GM18499 (cell line): ENCODE data around the gene IL6ST.
"Not testable (repeated sequence)": the region's sequence is repeated elsewhere in the genome, so short reads cannot be mapped to it uniquely, and the experiment has no call there.

Source experiments
- ATAC-seq: cut with Tn5 transposase; IDR thresholded peaks from one replicate; pipeline ENCODE4 v1.9.1; 2021; ENCODE audit warnings: moderate number of reproducible peaks; ENCODE audit not compliant: insufficient read depth, unreplicated experiment

IL6ST gene

GRCh38 chr5:55973296-55973695 lies 21.5 kb downstream of the IL6ST start:
- ATAC-seq, result no peak

DNA sequence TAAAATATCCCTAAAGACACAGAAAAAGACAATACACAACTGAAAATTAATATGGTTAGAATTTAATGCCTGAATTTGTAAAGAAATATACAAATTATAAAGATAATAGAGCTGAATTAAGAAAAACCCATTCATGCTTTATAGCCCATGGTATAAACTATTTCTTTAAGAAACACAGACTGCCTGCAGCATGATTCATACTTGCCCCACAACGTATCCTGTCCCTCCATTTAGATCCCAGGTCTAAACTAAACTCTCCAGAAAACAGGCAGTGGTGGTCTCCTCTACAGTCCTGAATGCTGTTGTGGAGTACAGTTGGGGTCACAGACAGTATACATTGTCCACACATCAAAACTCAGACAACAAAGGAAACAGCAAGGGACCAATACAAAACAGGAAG lies 24.8 kb downstream of the IL6ST start:
- ATAC-seq, result no peak

DNA sequence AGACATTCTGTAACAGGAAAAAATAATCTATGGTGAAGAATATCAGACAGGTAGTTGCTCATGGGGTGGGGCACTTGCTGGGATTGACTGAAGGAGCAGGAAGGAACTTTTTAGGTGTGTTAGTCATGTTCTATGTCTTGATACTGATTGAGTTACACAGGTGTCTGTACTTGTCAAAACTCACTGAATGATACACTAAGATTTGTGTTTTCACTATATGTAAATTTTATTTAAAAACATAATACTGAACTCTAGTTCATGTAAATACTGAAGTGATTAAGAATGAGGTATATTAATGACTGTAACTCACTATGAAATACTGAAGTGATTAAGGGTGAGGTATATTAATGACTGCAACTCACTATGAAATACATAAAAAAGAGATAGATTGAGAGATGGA lies 28.5 kb downstream of the IL6ST start:
- ATAC-seq, result no peak

GRCh38 chr5:55965525-55965924 lies 29.2 kb downstream of the IL6ST start:
- ATAC-seq, result no peak

DNA sequence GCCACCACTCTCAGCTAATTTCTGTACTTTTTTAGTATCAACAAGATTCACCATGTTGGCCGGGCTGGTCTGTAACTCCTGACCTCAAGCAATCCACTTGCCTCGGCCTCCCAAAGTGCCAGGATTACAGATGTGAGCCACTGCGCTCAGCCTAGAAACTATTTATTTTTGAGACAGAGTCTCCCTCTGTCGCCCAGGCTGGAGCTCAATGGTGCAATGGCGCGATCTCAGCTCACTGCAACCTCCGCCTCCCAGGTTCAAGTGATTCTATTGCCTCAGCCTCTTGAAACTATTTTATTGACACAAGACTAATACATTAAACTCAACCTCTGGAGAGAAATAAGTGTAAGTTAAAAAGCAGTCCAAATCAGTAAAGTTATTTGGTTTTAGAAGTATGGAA lies 34.0 kb downstream of the IL6ST start:
- no peak for ATAC-seq

- ATAC-seq, result no peak
Measured at GRCh38 chr5:55959208-55959607, 35.6 kb downstream of the IL6ST start.

DNA sequence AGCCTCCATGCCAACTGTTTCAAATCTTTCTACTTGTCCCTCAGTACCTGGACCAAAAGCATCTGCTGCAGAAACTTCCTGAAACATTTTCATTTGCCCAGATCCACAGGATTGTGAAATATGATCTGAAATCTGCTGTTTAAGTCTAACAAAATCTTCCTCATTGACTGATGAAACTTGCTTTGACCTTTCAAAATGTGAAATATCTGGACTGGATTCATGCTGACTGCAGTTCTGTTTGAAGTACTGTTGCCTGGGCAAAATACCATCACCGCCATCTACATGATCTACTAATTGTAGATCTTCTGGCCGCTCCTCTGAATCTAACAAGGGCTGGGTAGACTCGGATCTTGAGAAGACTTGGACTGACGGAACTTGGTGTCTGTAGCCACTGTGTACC lies 53.6 kb downstream of the IL6ST start:
- ATAC-seq, result not testable (repeated sequence)

DNA sequence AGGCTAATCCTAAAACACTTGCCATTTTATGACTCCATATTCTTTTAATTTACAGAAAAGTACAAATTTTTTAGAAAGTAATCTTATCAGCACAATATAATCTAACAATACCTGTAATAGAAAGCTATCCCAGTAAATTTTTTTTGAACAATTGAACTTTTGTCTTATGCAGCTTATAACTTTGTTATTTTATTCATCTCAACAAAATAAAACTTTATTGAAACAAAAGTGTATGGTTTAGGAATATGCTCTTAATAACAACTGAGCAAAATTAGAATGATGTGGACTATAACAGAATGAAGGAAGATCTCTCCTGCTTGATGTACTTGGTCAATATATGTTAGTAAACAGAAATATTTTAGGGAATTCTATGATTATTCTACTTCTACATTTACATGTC lies 57.2 kb downstream of the IL6ST start:
- ATAC-seq, result not testable (repeated sequence)

DNA sequence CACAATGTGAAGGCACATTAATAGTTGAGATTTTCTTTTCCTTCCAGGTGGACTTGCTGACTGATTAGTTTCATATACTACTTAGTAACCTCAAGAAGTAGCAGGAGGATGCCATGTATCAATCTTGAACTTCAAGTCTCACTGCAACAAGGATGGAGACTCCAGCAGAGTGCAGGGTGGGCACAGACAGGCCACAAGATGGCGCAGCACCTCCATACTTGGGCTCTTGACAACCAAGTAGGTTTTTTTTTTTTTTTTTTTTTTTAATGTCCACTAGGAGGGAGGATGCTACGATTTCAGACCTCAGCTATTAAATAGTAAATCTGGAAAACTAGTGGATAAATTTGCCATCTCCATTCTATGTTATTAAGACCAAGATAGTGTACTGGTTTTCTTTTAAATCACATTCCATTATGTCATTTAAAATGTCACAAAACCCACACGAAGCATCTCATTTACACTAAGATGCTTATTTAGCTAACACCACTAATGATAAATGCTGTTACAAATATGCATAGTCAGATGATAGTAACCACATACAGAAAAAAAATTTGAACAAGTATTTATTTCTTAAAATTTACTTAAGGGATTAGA lies 58.6 kb downstream of the IL6ST start:
- no peak for ATAC-seq

DNA sequence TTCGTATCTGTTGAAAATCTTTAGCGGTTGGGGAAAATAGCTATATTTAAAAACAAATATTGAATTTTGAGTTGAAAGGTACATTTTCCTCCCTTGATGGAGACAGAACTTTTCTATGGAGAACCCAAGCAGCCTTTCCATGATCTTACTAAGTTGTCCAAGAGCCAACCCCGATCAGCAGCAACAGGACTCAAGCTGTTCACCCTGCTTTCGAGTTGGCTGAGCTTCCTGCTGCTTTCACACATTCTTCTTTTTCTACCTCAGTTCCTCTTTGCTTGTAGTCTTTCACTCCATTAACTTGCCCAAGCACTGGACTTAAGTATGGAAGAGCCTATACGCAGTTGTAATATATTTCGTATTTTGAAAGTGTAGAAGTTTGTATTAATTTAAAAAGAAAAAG lies 59.4 kb downstream of the IL6ST start:
- no peak for ATAC-seq

GRCh38 chr5:55934720-55935119 lies 60.0 kb downstream of the IL6ST start:
- no peak for ATAC-seq

GRCh38 chr5:55934115-55934613 lies 60.6 kb downstream of the IL6ST start:
- ATAC-seq, result no peak

- ATAC-seq, result no peak
Measured at GRCh38 chr5:55933377-55934114, 61.2 kb downstream of the IL6ST start.

DNA sequence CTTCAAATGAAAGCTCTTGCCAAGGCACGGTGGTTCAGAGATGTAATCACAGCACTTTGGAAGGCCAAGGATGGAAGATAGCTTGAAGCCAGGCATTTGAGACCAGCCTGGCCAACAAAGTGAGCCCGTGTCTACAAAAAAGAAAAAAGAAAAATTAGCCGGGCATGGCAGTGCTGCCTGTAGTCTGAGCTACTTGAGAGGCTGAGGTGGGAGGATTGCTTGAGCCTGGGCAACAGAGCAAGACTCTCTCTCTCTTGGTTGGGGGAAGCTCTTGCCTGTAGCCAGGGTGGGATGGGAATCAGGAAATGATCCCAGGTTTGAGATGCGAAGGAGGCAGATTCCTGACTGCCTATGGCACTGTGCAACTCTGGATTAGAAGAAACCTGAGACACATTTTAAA lies 62.1 kb downstream of the IL6ST start:
- no peak for ATAC-seq

- no peak for ATAC-seq
Measured at GRCh38 chr5:55929020-55929799, 65.6 kb downstream of the IL6ST start.

DNA sequence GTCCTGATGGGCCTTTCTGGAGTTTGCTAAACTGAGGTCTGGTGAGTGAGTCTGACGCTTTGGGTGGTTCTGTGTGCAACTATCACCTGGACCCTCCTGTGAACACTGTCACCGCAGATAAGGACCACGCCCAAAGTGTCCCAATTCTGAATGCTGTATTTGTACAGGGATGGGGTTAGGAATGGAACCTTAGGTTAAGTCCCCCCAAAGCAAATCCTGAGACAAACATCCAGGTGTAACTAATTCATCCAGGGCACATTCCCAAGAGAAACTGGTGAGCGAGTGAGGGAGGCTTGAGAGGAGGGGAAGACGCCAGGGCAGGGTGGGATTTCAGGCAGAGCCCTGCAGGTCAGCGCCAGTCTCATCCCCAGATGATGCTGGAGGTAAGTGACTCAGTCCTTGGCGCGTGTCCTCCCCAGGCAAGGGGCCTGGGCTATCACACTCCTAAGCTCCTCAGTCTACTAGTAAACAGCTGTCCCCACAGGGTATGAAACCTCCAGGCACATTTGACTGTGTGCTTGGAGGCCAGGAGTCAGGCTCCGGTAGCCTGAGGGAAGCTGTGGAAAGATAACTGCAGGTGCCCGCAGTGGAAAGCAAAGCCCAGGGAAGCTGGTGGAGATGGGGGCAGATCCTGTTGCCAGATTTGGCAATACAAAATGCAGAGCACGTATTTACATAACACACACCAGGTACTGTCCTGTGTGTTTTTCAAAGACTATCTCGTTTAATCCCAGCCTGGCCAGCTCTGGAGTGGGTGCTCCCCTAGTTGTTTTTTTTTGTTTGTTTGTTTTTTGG lies 66.7 kb downstream of the IL6ST start:
- ATAC-seq, result no peak

DNA sequence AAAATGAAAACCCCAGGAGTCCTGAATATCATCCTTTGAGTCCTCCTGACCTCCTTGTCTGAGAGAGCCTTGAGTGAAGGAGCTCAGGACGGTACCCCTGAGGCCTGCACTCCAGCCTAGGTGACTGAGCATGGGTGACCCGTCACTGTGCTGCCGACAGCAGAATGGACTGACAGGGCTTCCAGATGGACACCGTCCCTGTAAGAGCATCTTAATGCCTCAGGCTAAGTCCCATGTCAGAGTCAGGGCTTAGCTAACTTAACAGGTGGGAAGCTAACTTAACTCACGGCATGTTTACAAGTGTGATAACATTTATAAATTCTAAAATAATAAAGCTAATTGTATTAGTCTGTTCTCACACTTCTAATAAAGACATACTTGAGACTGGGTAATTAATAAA lies 68.3 kb downstream of the IL6ST start:
- no peak for ATAC-seq

DNA sequence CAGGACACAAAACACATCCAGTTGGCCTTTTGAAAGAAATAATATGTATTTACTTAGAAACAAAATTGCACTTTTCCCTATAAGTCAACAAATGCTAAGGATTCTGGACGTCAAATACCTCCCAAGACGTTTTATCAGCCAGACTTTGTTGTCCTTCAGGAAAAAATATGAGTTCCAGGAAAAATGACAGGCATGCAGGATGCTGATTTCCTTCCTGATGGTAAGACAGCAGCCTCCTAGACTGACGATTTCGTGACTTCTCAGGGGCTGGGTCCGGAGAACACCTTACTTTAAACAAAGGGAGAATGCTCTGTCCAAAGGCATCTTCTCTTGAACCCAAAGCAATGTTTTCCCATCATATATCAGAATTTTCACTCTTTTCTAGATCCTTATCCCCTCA lies 69.1 kb downstream of the IL6ST start:
- no peak for ATAC-seq

DNA sequence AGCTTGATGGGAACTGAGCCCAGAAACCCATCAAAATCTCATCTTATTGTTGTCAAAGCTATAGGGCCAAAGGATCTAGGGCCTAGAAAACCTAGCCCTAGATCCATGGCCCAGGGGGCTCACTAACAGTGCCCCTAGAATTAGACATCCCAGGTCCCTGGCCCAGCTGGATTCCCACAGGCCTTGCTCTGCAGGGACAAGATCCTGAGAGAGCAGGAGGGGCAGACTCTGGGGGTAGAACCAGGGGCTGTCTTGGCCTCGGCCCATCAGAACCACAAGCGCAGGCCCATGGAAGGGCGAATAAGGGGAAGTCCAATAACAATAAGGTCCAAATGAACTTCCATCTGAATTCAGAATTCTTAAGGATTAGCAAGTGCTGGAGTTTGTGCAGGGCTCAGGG lies 69.6 kb downstream of the IL6ST start:
- ATAC-seq, result no peak

DNA sequence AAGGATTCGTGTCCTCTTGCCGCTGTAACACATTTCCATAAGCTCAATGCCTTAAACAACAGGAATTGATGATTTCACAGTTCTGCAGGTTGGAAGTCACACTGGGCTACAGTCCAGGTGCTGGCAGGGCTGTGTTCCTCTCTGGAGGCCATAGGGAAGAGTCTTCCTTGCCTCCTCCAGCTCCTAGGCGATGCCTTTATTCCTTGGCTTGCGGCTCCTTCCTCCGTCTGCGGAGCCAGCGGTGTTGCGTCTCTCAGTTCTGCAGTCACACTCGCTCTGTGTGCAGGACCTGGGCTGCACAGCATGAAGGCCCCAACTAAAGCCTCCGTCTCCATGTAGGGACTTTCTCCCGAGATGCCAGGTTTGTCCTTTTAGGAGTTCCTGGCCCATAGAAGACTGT lies 70.0 kb downstream of the IL6ST start:
- ATAC-seq, result no peak
